GM21576 (cell line): ENCODE results near the gene ZAR1L.
"Not testable (repeated sequence)": the region's sequence is repeated elsewhere in the genome, so short reads cannot be mapped to it uniquely, and the experiment has no call there.

Source experiments
- ATAC-seq: cut with Tn5 transposase; IDR thresholded peaks from one replicate; pipeline ENCODE4 v1.9.1; 2021; ENCODE audit warnings: mild to moderate bottlenecking, moderate library complexity; ENCODE audit not compliant: unreplicated experiment

Gene ZAR1L, protein sequence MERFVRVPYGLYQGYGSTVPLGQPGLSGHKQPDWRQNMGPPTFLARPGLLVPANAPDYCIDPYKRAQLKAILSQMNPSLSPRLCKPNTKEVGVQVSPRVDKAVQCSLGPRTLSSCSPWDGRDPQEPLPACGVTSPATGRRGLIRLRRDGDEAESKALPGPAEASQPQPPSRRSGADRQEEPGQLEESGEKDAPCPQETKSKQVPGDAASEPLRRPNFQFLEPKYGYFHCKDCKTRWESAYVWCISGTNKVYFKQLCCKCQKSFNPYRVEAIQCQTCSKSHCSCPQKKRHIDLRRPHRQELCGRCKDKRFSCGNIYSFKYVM

DNA sequence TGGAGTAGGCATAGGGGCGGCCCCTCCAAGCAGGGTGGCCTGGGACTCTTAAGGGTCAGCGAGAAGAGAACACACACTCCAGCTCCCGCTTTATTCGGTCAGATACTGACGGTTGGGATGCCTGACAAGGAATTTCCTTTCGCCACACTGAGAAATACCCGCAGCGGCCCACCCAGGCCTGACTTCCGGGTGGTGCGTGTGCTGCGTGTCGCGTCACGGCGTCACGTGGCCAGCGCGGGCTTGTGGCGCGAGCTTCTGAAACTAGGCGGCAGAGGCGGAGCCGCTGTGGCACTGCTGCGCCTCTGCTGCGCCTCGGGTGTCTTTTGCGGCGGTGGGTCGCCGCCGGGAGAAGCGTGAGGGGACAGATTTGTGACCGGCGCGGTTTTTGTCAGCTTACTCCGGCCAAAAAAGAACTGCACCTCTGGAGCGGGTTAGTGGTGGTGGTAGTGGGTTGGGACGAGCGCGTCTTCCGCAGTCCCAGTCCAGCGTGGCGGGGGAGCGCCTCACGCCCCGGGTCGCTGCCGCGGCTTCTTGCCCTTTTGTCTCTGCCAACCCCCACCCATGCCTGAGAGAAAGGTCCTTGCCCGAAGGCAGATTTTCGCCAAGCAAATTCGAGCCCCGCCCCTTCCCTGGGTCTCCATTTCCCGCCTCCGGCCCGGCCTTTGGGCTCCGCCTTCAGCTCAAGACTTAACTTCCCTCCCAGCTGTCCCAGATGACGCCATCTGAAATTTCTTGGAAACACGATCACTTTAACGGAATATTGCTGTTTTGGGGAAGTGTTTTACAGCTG, at the start of gene ZAR1L, which contains the start of gene BRCA2:
Gene ZAR1L (minus strand): TSS at position 126 of the 790 bp plus-strand sequence. CDS start 3,438 bp downstream, outside the sequence.
Gene BRCA2 (plus strand): TSS at position 271 of the 790 bp plus-strand sequence. CDS start 953 bp downstream, outside the sequence.
- ATAC-seq = peak; percentile 94

GRCh38 chr13:32362574-32362973, 47.4 kb upstream of the ZAR1L start:
- ATAC-seq = no peak

DNA sequence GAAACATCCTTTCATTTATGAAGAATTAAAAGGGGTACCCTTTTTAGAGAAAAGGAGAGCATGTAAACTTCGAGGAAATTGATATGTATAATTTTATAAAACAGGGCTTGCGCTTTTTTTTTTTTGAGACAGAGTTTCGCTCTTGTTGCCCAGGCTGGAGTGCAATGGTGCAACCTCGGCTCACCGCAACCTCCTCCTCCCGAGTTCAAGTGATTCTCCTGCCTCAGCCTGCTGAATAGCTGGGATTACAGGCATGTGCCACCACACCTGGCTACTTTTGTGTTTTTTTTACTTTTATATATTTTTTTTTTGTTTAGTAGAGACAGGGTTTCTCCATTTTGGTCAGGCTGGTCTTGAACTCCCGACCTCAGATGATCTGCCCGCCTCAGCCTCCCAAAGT, 40.8 kb upstream of the ZAR1L start:
- ATAC-seq = not testable (repeated sequence)

- no peak for ATAC-seq
Observed at GRCh38 chr13:32354040-32354439, 38.9 kb upstream of the ZAR1L start.

DNA sequence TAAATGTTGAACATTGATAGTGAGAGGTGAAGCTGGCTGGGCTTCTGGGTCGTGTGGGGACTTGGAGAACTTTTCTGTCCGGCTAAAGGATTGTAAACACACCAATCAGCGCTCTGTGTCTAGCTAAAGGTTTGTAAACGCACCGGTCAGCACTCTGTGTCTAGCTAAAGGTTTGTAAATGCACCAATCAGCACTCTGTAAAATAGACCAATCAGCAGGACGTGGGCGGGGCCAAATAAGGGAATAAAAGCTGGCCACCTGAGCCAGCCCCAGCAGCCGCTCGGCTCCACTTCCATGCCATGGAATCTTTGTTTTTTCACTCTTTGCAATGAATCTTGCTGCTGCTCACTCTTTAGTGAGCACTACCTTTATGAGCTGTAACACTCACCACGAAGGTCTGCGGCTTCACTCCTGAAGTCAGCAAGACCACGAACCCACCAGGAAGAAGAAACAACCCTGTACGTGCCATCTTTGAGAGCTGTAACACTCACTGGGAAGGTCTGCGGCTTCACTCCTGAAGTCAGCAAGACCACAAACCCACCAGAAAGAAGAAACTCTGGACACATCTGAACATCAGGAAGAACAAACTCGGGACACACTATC, 35.8 kb upstream of the ZAR1L start:
- ATAC-seq = not testable (repeated sequence)

DNA sequence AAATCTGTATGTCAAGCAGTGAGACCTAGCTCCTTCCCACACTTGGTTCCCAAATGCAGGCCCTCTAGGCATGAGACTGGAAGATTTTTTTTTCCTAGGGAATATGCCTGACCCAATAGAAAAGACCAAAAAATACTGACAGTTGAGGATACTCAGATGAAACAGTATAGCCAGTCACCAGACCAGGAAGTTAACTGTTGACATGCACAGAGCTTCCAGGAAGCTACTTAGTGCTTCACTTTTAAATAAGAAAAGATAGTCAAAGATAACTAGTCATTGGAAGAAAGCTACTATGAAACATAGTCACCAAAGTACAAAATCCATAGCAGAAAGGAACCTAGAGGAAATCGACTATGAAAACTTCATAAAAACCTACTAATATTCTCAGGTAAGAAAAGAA, 32.5 kb upstream of the ZAR1L start:
- no peak for ATAC-seq

DNA sequence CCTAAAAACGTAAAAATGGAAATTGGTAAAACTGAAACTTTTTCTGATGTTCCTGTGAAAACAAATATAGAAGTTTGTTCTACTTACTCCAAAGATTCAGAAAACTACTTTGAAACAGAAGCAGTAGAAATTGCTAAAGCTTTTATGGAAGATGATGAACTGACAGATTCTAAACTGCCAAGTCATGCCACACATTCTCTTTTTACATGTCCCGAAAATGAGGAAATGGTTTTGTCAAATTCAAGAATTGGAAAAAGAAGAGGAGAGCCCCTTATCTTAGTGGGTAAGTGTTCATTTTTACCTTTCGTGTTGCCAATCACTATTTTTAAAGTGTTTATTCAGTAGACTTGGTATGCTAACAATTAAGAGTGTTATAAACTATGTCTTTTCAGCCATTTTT, 25.8 kb upstream of the ZAR1L start:
- no peak for ATAC-seq

DNA sequence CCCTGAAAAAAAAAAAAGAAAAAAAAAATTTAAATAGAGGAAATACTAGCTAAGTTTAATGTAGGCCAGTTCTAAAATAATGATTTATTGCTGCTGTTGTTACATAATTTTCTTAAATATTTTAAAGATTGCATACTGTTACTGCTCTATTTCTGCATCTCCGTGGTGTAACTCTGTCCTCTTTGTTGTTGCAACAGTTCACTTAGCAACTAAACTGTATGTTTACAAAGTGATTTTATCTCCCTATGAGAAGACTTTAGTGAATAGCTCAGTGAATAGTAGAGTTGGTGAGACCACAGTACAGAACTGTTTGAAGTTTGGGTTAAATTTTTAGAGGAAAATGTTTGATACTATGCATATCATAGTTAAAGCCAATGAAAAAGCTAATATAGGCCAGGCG, 19.5 kb upstream of the ZAR1L start:
- no peak for ATAC-seq

DNA sequence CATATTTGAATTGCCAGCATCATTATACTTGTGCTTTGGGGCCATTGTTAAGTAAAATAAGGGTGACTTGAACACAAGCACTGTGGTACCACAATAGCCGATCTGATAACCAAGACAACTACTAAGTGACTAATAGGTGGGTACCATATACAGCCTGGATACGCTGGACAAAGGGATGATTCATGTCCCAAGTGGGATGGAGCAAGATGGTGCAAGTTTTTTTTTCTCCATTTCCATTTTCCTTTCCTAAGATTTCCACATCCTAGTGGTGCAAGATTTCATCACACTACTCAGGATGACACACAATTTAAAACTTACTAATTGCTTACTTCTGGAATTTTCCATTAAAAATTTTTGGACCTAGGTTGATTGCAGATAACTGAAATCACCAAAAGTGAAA, 15.3 kb upstream of the ZAR1L start:
- no peak for ATAC-seq

DNA sequence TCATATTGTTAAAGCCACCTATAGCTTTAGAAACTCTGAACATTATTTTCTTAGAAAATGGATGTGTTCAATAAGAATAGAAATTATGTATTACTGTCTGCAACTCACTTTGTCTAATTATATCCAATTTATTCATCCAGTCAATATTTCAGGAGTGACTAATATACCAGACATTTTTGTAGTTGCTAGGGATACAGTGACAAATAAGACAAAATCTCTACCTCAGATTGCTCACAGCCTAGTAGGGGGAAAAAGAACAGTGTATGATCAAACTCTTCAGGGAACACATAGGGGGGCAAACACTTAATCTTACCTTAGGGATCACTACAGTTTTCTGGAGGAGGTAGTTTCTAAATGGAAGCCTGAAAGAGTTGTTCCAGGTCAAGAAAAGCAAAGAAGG, 8.7 kb upstream of the ZAR1L start:
- ATAC-seq = no peak

DNA sequence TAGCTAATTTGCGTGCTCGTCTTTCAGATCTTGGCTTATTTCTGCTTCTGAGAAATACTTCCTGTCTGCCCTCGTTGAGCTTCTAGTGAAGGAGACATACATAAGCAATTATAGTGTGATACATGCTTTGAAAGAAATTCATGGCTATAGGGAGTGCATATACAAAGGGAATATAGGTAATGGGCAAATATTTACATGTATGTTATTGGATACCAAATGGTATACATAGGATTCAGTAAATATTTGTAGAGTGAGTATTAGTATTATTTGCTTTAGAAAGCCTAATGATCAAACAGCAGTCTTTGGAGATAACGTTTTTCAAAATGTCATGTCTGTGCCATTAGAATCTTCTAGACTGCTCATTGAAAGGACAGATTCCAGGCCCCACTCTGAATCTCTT, 5.4 kb upstream of the ZAR1L start:
- ATAC-seq = no peak

- ATAC-seq = no peak
Observed at GRCh38 chr13:32317716-32318465, 2.7 kb upstream of the ZAR1L start.

- no peak for ATAC-seq
Observed at GRCh38 chr13:32316501-32316900, 1.3 kb upstream of the ZAR1L start.

DNA sequence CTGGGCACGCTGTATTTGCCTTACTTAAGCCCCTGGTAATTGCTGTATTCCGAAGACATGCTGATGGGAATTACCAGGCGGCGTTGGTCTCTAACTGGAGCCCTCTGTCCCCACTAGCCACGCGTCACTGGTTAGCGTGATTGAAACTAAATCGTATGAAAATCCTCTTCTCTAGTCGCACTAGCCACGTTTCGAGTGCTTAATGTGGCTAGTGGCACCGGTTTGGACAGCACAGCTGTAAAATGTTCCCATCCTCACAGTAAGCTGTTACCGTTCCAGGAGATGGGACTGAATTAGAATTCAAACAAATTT, 821 bp upstream of the ZAR1L start:
- ATAC-seq = peak; percentile 46

DNA sequence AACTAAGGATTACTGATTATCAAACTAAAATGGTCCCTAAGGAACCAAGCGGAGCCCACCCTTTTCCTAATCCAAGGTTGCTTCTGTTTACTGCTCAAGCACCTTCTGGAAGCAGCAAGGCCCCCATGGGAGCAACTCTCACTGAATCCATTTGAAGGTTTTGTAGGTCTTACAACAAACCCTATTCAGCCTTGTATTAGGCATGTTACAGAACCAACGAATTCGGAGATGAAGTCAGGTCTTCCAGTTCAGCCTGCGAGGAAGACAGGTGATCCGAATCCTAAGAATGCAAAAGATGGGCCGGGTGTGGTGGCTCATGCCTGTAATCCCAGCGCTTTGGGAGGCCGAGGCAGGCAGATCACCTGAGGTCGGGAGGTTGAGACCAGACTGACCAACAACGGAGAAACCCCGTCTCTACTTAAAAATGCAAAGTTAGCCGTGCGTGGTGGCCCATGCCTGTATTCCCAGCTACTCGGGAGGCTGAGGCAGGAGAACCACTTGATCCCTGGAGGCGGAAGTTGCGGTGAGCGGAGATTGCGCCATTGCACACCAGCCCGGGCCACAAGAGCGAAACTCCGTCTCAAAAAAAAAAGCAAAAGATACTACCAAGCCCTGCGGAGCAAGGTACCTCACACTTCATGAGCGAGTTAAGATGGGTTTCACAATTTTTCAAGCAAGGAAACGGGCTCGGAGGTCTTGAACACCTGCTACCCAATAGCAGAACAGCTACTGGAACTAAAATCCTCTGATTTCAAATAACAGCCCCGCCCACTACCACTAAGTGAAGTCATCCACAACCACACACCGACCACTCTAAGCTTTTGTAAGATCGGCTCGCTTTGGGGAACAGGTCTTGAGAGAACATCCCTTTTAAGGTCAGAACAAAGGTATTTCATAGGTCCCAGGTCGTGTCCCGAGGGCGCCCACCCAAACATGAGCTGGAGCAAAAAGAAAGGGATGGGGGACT, 609 bp downstream of the ZAR1L start:
- peak; percentile 1 for ATAC-seq

DNA sequence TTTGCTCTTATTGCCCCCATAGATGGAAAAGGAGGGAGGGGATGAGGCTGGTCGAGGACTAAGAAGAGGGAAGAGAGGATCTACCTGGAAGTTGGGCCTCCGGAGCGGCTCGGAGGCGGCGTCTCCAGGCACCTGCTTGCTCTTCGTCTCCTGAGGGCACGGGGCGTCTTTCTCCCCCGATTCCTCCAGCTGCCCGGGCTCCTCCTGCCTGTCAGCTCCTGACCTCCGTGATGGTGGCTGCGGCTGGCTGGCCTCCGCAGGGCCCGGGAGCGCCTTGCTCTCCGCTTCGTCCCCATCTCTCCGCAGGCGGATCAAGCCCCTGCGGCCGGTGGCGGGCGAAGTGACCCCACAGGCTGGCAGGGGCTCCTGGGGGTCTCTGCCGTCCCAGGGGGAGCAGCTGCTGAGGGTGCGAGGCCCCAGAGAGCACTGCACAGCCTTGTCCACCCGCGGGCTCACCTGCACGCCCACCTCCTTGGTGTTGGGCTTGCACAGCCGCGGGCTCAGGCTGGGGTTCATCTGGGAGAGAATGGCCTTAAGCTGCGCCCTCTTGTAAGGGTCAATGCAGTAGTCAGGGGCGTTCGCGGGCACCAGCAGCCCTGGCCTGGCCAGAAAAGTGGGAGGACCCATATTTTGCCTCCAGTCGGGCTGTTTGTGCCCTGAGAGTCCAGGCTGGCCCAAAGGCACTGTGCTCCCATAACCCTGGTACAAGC, 3.8 kb downstream of the ZAR1L start:
- ATAC-seq = no peak

GRCh38 chr13:32310134-32310706, 4.9 kb downstream of the ZAR1L start:
- peak; percentile 57 for ATAC-seq

GRCh38 chr13:32309312-32310133, 5.6 kb downstream of the ZAR1L start:
- ATAC-seq = peak; percentile 30
